ENCODE data around the gene CX3CL1. TPM values are rescaled to one million over a fixed set of nuclear protein-coding genes. Genes with fewer than 3 reads are reported as not detected.

CX3CL1 gene
- total and polyA plus RNA-seq, 2 of the 13 experiments (the other 11 are each of a cell fraction or from before 2014, with no cell fraction given): 57.3 to 60.8 TPM

- TF ChIP-seq ZSCAN30 (CRISPR knock-in tag; IDR thresholded peaks at IDR 0.05) (peak; percentile 83), ARHGAP35 (CRISPR knock-in tag; IDR thresholded peaks at IDR 0.05; ENCODE audit: borderline replicate concordance) (no peak; the same call in 1 of the 2 replicates), STAT5B (CRISPR knock-in tag; IDR thresholded peaks at IDR 0.05) (0 out of 2 replicates have a peak, but pooled peaks have one; percentile 45), ZBTB10 (CRISPR knock-in tag; IDR thresholded peaks at IDR 0.05; ENCODE audit: borderline replicate concordance) (no peak), POGK (CRISPR knock-in tag; conservative IDR thresholded peaks at IDR 0.05) (peak; percentile 63), ZNF773 (CRISPR knock-in tag; IDR thresholded peaks at IDR 0.05; ENCODE audit: borderline replicate concordance) (no peak; the same call in 1 of the 2 replicates), BCL3 (CRISPR knock-in tag; IDR thresholded peaks at IDR 0.05) (peak; percentile 94), DNMT3B (CRISPR knock-in tag; conservative IDR thresholded peaks at IDR 0.05) (peak; percentile 93; the same call in 1 of the 2 replicates), SALL2 (CRISPR knock-in tag; IDR thresholded peaks at IDR 0.05) (0 out of 2 replicates have a peak, but pooled peaks have one; percentile 70), HIC2 (CRISPR knock-in tag; IDR thresholded peaks at IDR 0.05; ENCODE audit: low read depth) (peak; percentile 100), U2AF1 (optimal IDR thresholded peaks at IDR 0.05; ENCODE audit: low read depth, low read length) (peak; percentile 79), ZNF841 (CRISPR knock-in tag; IDR thresholded peaks at IDR 0.05; ENCODE audit: borderline replicate concordance) (peak; percentile 69; the same call in 1 of the 2 replicates), FOXK2 (IDR thresholded peaks at IDR 0.05) (0 out of 2 replicates have a peak, but pooled peaks have one; percentile 31), MAFF (IDR thresholded peaks at IDR 0.05; ENCODE audit: low read depth, low read length) (no peak), MED13 (CRISPR knock-in tag; IDR thresholded peaks at IDR 0.05) (peak; percentile 96), NFKB2 (CRISPR knock-in tag; IDR thresholded peaks at IDR 0.05; ENCODE audit: borderline replicate concordance) (peak; percentile 54; the same call in 1 of the 2 replicates), KDM1A (CRISPR knock-in tag; IDR thresholded peaks at IDR 0.05) (no peak), TRAFD1 (CRISPR knock-in tag; IDR thresholded peaks at IDR 0.05; ENCODE audit: borderline replicate concordance) (0 out of 2 replicates have a peak, but pooled peaks have one; percentile 25), ZNF564 (CRISPR knock-in tag; IDR thresholded peaks at IDR 0.05) (peak; percentile 82)
Observed at GRCh38 chr16:57372372-57373116, at the start of gene CX3CL1 (continued).

All from HepG2 (cell line).